HepG2 (cell line): Measurements from ENCODE around the gene KLHL40.

Experiments
- NR1H2 ChIP-seq: sonication (generic); formaldehyde crosslinking; IDR thresholded peaks from 2 replicates; pipeline ENCODE4 v1.8.1; 2022; ENCODE audit warnings: low read depth, missing genetic modification reagents, borderline replicate concordance
- TF ChIP-seq, protein P1 (sequence below): sonication (generic); formaldehyde crosslinking; IDR thresholded peaks from 2 replicates; pipeline ENCODE4 v1.5.0; 2020; ENCODE audit warnings: mild to moderate bottlenecking, missing genetic modification reagents, moderate library complexity

DNA sequence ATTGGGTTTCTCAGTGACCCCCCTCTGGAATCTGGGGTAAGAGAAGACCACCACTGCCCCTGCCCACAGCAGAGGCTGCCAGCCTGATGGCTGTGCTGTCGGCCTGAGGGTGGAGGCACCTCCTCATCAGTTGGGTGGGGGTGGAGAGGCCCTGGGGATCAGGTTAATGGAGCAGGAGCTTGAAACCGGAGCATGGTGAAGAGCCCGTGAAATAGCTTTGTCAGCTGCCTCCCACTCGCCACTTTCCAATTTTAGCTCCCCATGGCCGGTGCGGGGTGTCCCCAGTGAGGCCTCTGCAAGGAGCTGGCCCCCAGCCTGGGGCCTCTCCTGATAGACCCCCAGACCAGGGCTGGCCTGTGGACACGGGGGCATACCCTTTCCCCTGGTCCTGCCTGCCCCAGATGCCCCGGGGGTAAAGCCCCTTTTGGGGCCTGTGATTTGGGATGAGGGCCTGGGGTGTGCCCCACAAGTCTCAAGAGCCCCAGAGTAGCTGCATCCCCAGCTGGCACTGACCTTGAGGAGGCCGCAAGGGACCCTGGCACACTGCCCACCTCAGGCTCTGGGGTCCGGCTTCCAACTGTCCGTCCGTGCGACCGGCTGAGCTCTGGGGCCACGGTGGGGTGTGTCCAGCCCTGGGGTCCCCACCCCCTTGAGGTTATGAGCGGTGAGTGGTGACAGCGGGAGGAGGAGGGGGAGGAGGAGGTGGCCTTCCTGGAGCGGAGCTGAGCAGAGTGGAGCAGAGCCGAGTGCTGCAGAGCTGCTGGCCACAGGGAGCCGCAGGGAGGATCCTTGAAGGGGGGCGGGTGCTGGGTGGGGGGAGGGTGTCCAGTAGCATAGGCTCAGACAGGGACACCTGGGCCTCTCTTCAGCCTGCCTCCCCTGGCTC lies 17.0 kb downstream of the KLHL40 start, which contains the start of gene HHATL:
- no peak for TF ChIP-seq NR1H2 (CRISPR knock-in tag)
- TF ChIP-seq, protein P1, sequence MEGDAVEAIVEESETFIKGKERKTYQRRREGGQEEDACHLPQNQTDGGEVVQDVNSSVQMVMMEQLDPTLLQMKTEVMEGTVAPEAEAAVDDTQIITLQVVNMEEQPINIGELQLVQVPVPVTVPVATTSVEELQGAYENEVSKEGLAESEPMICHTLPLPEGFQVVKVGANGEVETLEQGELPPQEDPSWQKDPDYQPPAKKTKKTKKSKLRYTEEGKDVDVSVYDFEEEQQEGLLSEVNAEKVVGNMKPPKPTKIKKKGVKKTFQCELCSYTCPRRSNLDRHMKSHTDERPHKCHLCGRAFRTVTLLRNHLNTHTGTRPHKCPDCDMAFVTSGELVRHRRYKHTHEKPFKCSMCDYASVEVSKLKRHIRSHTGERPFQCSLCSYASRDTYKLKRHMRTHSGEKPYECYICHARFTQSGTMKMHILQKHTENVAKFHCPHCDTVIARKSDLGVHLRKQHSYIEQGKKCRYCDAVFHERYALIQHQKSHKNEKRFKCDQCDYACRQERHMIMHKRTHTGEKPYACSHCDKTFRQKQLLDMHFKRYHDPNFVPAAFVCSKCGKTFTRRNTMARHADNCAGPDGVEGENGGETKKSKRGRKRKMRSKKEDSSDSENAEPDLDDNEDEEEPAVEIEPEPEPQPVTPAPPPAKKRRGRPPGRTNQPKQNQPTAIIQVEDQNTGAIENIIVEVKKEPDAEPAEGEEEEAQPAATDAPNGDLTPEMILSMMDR (CRISPR knock-in tag): no peak
